ENCODE data around the gene C4orf33.

The C4orf33 gene

DNA sequence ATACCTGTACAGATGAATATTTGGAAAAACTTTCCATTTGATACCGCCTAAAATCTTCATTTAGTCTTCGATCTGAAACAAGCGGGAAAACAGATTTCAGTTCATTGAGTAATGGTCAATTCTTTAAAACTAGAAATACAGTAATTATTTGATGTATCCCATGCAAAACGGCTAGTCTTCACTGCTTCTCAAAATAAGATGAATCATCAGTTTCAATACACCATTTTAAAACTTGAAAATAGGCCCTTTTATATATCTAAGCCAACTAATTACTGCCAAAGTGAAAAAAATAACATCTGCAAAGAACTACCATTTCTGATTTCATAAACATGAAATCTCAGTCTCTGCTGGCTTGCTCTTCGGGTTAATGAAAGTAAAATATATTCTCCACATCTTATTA lies 13.7 kb upstream of the C4orf33 start:
- TF ChIP-seq, protein P1, sequence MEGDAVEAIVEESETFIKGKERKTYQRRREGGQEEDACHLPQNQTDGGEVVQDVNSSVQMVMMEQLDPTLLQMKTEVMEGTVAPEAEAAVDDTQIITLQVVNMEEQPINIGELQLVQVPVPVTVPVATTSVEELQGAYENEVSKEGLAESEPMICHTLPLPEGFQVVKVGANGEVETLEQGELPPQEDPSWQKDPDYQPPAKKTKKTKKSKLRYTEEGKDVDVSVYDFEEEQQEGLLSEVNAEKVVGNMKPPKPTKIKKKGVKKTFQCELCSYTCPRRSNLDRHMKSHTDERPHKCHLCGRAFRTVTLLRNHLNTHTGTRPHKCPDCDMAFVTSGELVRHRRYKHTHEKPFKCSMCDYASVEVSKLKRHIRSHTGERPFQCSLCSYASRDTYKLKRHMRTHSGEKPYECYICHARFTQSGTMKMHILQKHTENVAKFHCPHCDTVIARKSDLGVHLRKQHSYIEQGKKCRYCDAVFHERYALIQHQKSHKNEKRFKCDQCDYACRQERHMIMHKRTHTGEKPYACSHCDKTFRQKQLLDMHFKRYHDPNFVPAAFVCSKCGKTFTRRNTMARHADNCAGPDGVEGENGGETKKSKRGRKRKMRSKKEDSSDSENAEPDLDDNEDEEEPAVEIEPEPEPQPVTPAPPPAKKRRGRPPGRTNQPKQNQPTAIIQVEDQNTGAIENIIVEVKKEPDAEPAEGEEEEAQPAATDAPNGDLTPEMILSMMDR (conservative IDR thresholded peaks at IDR 0.05): no peak
- no peak overlapping the region for H3K27ac ChIP-seq

DNA sequence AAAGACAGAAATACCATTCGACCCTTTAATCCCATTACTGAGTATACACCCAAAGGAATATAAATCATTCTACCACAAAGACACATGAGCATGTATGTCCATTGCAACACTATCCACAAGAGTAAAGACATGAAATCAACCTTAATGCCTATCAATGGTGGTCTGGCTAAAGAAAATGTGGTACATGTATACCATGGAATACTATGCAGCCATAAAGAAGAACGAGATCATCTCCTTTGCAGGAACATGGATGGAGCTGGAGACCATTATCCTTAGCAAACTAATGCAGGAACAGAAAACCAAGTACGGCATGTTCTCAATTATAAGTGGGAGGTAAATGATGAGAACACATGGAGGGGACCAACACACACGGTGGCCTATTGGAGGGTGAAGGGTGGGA lies 10.5 kb upstream of the C4orf33 start:
- no peak overlapping the region for H3K27ac ChIP-seq
- TF ChIP-seq, protein P1 (conservative IDR thresholded peaks at IDR 0.05): no peak

DNA sequence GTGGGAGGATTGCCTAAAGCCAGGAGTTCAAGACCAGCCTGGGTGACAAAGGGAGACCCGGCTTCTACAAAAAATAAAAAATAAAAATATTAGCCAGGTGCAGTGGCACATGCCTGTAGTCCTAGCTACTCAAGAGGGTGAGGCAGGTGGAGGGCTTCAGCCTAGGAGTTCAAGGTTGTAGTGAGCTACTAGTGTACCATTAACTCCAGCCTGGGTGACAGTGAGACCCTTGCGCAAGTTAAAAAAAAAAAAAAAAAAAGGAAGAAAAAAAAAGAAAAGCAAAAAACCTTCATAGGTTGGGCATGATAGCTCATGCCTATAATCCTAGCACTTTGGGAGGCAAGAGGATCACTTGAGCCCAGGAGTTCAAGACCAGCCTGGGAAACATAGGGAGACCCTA lies 8.4 kb upstream of the C4orf33 start:
- no peak overlapping the region for H3K27ac ChIP-seq
- TF ChIP-seq, protein P1 (conservative IDR thresholded peaks at IDR 0.05): no peak

DNA sequence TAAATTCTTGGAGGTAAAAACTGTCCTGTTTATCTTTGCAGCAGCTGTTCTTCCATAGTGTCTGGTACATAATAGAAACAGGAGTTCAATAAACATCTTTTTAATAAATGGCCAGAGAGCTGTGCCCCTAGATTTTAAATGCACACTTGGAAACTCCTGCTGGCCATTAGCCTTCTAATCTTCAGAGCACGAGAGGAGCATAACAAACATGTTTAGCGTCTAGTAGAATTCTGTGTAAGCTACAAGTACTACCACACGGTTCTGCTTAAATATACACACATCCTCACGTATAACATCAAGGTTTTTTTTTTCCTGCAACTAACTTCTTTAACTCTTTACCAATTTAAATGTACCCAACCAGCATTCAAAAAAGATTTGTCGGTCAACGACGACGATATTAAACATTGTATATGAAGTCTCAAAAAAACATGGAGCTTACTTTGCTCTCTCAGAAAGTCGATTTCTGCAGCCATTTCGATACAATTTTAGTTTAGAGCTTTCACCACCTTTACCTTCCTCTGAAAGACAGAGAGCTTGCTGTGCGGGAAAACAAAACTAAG lies 3.2 kb upstream of the C4orf33 start:
- H3K27ac ChIP-seq: peak overlapping the region; percentile 85
- TF ChIP-seq, protein P1 (conservative IDR thresholded peaks at IDR 0.05): no peak

GRCh38 chr4:129093191-129093920 lies 2.6 kb upstream of the C4orf33 start, which contains the start of gene SCLT1:
Gene SCLT1, minus strand, starts transcription at chr4:129093539. Its CDS starts 436 bp downstream, at chr4:129093103.
- TF ChIP-seq, protein P1 (conservative IDR thresholded peaks at IDR 0.05): no peak
- peak within 1 kb of the TSS; percentile 85 for H3K27ac ChIP-seq

DNA sequence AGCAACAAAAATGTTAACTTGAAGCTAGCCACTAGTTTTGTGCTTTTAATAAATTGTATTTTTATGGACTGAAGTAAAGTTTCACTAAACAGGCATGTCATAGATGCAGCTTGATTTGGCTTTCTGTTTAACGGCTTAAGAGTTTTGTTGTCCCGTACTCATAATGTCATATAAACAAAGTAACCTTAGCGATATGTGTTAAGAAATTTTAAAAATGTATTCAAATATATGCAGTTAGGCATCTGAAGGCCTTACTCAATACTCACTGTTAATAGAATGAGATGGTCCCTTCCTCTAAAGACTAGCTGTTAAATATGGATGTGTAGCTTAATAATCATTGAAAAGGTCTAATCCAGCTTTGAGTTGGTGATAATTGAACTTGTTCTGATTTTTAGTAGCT lies 1.6 kb upstream of the C4orf33 start:
- peak overlapping the region; percentile 85; the same call in 1 of the 2 replicates for H3K27ac ChIP-seq
- TF ChIP-seq, protein P1 (conservative IDR thresholded peaks at IDR 0.05): no peak

DNA sequence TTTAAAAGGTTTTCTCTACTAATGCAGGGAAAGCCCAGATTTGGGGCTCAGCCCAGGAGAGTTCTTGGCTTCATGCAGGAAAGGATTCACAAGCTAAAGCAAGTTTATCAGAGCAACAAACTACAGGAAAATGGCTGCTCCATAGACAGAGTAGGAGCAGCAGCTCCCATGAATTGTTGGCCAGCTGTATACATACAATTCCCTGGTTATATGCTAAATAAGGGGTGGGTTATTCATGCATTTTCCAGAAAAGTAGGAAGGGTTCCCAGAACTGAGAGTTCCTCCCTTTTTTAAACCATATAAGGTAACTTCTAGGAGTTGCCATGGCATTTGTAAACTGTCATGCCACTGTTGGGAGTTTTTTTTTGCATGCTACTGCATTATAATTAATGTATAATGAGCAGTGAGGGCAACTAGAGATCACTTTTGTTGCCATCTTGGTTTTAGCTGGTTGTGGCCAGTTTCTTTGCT lies 2.6 kb downstream of the C4orf33 start:
- TF ChIP-seq, protein P1 (conservative IDR thresholded peaks at IDR 0.05): no peak
- no peak overlapping the region for H3K27ac ChIP-seq

Data from VCaP (cell line).